ENCODE results near the gene CCT8. TPM values are rescaled to one million over a fixed set of nuclear protein-coding genes. Genes with fewer than 3 reads are reported as not detected.

Gene CCT8
- total and polyA plus RNA-seq, 2 of the 8 experiments (the other 6 are each of a cell fraction or from before 2014, with no cell fraction given), result 151 to 319 TPM

GRCh38 chr21:29084372-29084771 lies 10.9 kb upstream of the CCT8 start:
- Histone ChIP-seq H4K20me1 (replicated peaks in 1 of 2; ENCODE audit: control insufficient read depth in 1 of 2, insufficient read depth in 2 of 2, low read length in 2 of 2) (no peaks in the 10 kb centered on the region), H3K27me3 (replicated peaks in 1 of 4; ENCODE audit: control insufficient read depth in 3 of 4, extremely low read depth in 1 of 4, insufficient read depth in 3 of 4, low read length in 3 of 4) (no peaks in the 10 kb centered on the region; a peak in 1 of 7 replicates), H4K8ac (ENCODE audit: extremely low read depth, insufficient read depth, low read length) (no peak overlapping the region), H3K4me2 (ENCODE audit: insufficient read depth in 1 of 2, low read depth in 2 of 2, low read length in 2 of 2) (no peak overlapping the region), H2AK5ac (ENCODE audit: low read depth, low read length) (no peak overlapping the region), H3K4ac (replicated peaks; ENCODE audit: insufficient read length, low read depth, low read length) (no peak overlapping the region), H3K4me3 (ENCODE audit: extremely low read depth in 1 of 4, insufficient read depth in 2 of 4, low read depth in 3 of 4, low read length in 4 of 4) (no peak overlapping the region), H4K5ac (ENCODE audit: insufficient read length, low read depth, low read length) (no peak overlapping the region), H3K23ac (ENCODE audit: insufficient read length) (no peak overlapping the region), H3K14ac (ENCODE audit: insufficient read length) (no peak overlapping the region), H3K79me1 (ENCODE audit: low read depth, low read length) (no peaks in the 10 kb centered on the region), H2BK15ac (ENCODE audit: low read length) (no peak overlapping the region), H2BK12ac (ENCODE audit: low read depth, low read length) (no peak overlapping the region), H3K18ac (ENCODE audit: extremely low read depth, low read length) (no peak overlapping the region), H3K23me2 (ENCODE audit: low read depth, low read length) (no peaks in the 10 kb centered on the region), H4K91ac (replicated peaks; ENCODE audit: insufficient read length, low read length) (no peak overlapping the region), H2BK120ac (replicated peaks; ENCODE audit: low read depth, low read length) (no peak overlapping the region), H3K9ac (replicated peaks in 1 of 4; ENCODE audit: extremely low read depth in 1 of 4, low read depth in 3 of 4, low read length in 3 of 4) (no peak overlapping the region), H3K36me3 (ENCODE audit: control insufficient read depth in 2 of 4, insufficient read depth in 4 of 4, low read length in 3 of 4) (no peaks in the 10 kb centered on the region), H3K9me3 (ENCODE audit: insufficient read depth in 2 of 2, low read depth in 1 of 2, low read length in 1 of 2) (no peaks in the 10 kb centered on the region), H3K4me1 (replicated peaks in 1 of 4; ENCODE audit: control insufficient read depth in 3 of 4, insufficient read depth in 4 of 4, low read length in 3 of 4) (peaks cover 0 to 3% (median 0%) of the 10 kb centered on the region in 4 experiments; a peak in 1 of 7 replicates), H3K56ac (replicated peaks; ENCODE audit: insufficient read length, low read depth, low read length) (no peak overlapping the region), H2AFZ (ENCODE audit: low read length) (no peak overlapping the region), H2BK5ac (ENCODE audit: low read depth, low read length) (no peak overlapping the region), H2BK20ac (ENCODE audit: low read length) (no peak overlapping the region), H3K27ac (ENCODE audit: low read depth, low read length) (no peak overlapping the region), H3K79me2 (ENCODE audit: control insufficient read depth in 1 of 2, insufficient read depth in 2 of 2, low read length in 2 of 2) (no peaks in the 10 kb centered on the region)
- DNase-seq (ENCODE audit: low read depth in 1 of 2, low spot score in 2 of 2), result no peak
- POLR2A ChIA-PET (ENCODE audit: partially characterized antibody), result no interaction called here
- FAIRE-seq, result no peak
- WGBS, 2 experiments (ENCODE audit: extremely low coverage in 1 of 2, insufficient coverage in 1 of 2, insufficient read length in 1 of 2, insufficient replicate concordance in 2 of 2, low coverage in 1 of 2, low lambda C conversion rate in 2 of 2, missing lambda C conversion rate in 1 of 2), result 92% methylated on average over 2 of the region's 2 CpGs; no CpG with 5 or more reads in 1 of the 2 experiments
- CTCF ChIA-PET (ENCODE audit: partially characterized antibody), result interaction anchor here (0.6 to 0.9 kb wide), 2 partner anchors 153 to 1057 kb away, joined by 3 read pairs; no protein-coding TSS in a partner anchor
- no peak for TF ChIP-seq CHD1 (IDR thresholded peaks at IDR 0.05; ENCODE audit: low read depth, low read length)
- TF ChIP-seq TEAD4 (IDR thresholded peaks at IDR 0.05; ENCODE audit: low read depth, low read length), result no peak
- no peak for TF ChIP-seq USF2 (IDR thresholded peaks at IDR 0.05; ENCODE audit: low read length)
- TF ChIP-seq FOSL1 (IDR thresholded peaks at IDR 0.05; ENCODE audit: insufficient read depth, low read depth, low read length), result no peak
- TF ChIP-seq CREB1 (IDR thresholded peaks at IDR 0.05), result no peak
- no peak for TF ChIP-seq ATF3 (IDR thresholded peaks at IDR 0.05; ENCODE audit: insufficient read depth, low read depth, low read length)
- TF ChIP-seq SIN3A (conservative IDR thresholded peaks at IDR 0.05 in 1 of 2, IDR thresholded peaks at IDR 0.05 in 1 of 2; ENCODE audit: low read depth in 1 of 2, low read length in 2 of 2), result no peak
- TF ChIP-seq PHF8 (conservative IDR thresholded peaks at IDR 0.05; ENCODE audit: low read depth, low read length), result no peak
- TF ChIP-seq POLR2A (IDR thresholded peaks at IDR 0.05; ENCODE audit: control extremely low read depth in 1 of 2, low read depth in 2 of 2, low read length in 2 of 2), result no peak
- TF ChIP-seq SP2 (IDR thresholded peaks at IDR 0.05; ENCODE audit: low read length), result no peak
- TF ChIP-seq JUN (IDR thresholded peaks at IDR 0.05; ENCODE audit: low read depth, low read length), result no peak
- no peak for TF ChIP-seq RNF2 (IDR thresholded peaks at IDR 0.05; ENCODE audit: borderline replicate concordance, low read depth, low read length, missing control alignments, poor library complexity, severe bottlenecking)
- TF ChIP-seq CTBP2 (IDR thresholded peaks at IDR 0.05; ENCODE audit: borderline replicate concordance, insufficient read depth, insufficient read length, low read length), result no peak
